ENCODE measurements around the gene GLCE.

DNA sequence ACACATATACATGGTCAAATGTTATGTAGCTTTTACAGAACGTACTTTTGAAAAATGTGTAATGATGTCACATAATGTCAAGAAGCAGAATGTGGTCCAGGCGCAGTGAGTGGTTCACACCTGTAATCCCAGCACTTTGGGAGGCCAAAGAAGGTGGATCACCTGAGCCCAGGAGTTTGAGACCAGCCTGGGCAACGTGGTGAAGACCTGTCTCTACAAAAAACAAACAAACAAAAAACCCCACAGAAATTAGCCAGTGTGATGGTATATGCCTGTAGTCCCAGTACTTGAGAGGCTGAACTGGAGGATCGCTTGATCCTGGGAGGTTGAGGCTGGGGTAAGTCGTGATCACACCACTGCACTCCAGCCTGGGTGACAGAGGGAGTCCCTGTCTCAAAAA lies 15.9 kb upstream of the GLCE start:
- TF ChIP-seq, protein P1, sequence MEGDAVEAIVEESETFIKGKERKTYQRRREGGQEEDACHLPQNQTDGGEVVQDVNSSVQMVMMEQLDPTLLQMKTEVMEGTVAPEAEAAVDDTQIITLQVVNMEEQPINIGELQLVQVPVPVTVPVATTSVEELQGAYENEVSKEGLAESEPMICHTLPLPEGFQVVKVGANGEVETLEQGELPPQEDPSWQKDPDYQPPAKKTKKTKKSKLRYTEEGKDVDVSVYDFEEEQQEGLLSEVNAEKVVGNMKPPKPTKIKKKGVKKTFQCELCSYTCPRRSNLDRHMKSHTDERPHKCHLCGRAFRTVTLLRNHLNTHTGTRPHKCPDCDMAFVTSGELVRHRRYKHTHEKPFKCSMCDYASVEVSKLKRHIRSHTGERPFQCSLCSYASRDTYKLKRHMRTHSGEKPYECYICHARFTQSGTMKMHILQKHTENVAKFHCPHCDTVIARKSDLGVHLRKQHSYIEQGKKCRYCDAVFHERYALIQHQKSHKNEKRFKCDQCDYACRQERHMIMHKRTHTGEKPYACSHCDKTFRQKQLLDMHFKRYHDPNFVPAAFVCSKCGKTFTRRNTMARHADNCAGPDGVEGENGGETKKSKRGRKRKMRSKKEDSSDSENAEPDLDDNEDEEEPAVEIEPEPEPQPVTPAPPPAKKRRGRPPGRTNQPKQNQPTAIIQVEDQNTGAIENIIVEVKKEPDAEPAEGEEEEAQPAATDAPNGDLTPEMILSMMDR (conservative IDR thresholded peaks at IDR 0.05 in 1 of 2, IDR thresholded peaks at IDR 0.05 in 1 of 2; ENCODE audit: low read depth in 1 of 2, low read length in 2 of 2) = no peak
- TF ChIP-seq EZH2 (IDR thresholded peaks at IDR 0.05; ENCODE audit: low read length, missing control alignments) = no peak

Measured in fibroblast of lung (primary cell).